ENCODE data around the gene SHANK2. TPM values are rescaled to one million over a fixed set of nuclear protein-coding genes. Genes with fewer than 3 reads are reported as not detected.
"Not testable (repeated sequence)": the region's sequence is repeated elsewhere in the genome, so short reads cannot be mapped to it uniquely, and the experiment has no call there.

The SHANK2 gene
- polyA plus RNA-seq, 3 donors = not detected

- Mint-ChIP-seq H3K27me3 (ENCODE audit: low read depth in 3 of 3) (peaks cover 2 to 5% (median 4%) of the 10 kb centered on the region in 3 donors), H3K9me3 (peaks cover 0 to 5% (median 0%) of the 10 kb centered on the region in 7 donors), H3K4me3 (no peak overlapping the region), H3K36me3 (no peaks in the 10 kb centered on the region), H3K4me1 (peaks cover 1% of the 10 kb centered on the region), H3K27ac (no peak overlapping the region)
- Histone ChIP-seq H3K27me3 (ENCODE audit: control insufficient read depth in 2 of 2, insufficient read depth in 2 of 2, low read length in 2 of 2) (peaks cover 0 to 2% of the 10 kb centered on the region in 2 donors), H3K27ac (ENCODE audit: low read depth in 1 of 2, low read length in 2 of 2) (no peak overlapping the region), H3K4me1 (ENCODE audit: control insufficient read depth in 1 of 2, insufficient read depth in 2 of 2, low read length in 2 of 2) (no peaks in the 10 kb centered on the region), H3K36me3 (replicated peaks in 1 of 2; ENCODE audit: control insufficient read depth in 1 of 2, insufficient read depth in 2 of 2, low read length in 2 of 2) (no peaks in the 10 kb centered on the region), H3K4me3 (replicated peaks in 1 of 3; ENCODE audit: low read depth in 2 of 3, low read length in 3 of 3) (no peak overlapping the region), H3K9ac (ENCODE audit: insufficient read depth, low read length, poor library complexity, severe bottlenecking) (no peak overlapping the region), H2AFZ (ENCODE audit: insufficient read depth, low read depth, low read length, poor library complexity, severe bottlenecking) (no peak overlapping the region), H3K9me3 (replicated peaks in 1 of 2; ENCODE audit: control insufficient read depth in 1 of 2, insufficient read depth in 1 of 2, low read length in 2 of 2) (no peaks in the 10 kb centered on the region), H4K20me1 (ENCODE audit: insufficient read depth, low read length) (no peaks in the 10 kb centered on the region), H3K4me2 (replicated peaks; ENCODE audit: extremely low read depth, low read length, poor library complexity, severe bottlenecking) (no peak overlapping the region), H3K79me2 (ENCODE audit: insufficient read depth, low read length) (no peaks in the 10 kb centered on the region)
- intact Hi-C loops (cut with micrococcal nuclease) = no loop called here
- 78% methylated on average over 8 of the region's 8 CpGs for whole genome bisulfite sequencing (ENCODE audit: insufficient coverage)
- TF ChIP-seq CTCF (IDR thresholded peaks at IDR 0.05) = no peak
- DNase-seq = no peak
These were observed 16.7 kb downstream of the SHANK2 start for GRCh38 chr11:71235719-71236118.

DNA sequence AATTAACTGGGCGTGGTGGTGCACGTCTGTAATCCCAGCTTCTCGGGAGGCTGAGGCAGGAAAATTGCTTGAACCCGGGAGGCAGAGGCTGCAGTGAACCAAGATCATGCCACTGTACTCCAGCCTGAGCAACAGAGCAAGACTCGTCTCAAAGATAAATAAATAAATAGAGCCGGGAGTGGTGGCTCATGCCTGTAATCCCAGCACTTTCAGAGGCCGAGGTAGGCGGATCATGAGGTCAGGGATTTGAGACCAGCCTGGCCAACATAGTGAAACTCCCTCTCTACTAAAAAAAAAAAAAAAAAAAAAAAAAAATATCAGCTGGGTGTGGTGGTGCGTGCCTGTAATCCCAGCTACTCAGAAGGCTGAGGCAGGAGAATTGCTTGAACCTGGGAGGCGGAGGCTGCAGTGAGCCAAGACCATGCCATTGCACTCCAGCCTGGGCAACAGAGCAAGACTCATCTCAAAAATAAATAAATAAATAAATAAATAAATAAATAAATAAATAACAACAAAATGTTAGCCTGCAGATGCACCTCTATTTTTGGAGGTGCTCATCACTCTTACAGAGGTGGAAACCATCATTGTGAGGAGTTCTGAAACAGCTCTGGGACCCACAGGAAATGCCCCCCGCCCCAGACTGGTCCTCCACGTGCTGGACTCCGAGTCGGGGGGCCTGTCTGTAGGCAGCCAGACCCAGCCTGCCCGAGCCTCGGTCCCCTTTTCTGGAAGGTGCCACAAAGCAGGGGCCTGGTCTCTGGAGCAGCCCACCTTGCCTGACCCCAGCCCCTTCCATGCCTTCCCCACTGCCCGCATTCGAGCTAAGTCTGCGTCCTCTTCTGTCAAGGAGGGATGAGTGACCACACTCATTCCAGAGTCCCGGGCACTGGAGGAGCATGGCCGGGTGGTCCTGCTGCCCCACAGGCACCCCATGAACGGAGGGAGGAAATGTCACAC lies 18.2 kb downstream of the SHANK2 start:
- H3K4me1 ChIP-seq (ENCODE audit: control insufficient read depth in 1 of 2, insufficient read depth in 2 of 2, low read length in 2 of 2); H3K36me3 Mint-ChIP-seq; H3K27me3 Mint-ChIP-seq (ENCODE audit: low read depth in 3 of 3); DNase-seq; H3K4me1 Mint-ChIP-seq; H3K4me3 ChIP-seq (replicated peaks in 1 of 3; ENCODE audit: low read depth in 2 of 3, low read length in 3 of 3); H3K9me3 ChIP-seq (replicated peaks in 1 of 2; ENCODE audit: control insufficient read depth in 1 of 2, insufficient read depth in 1 of 2, low read length in 2 of 2); H3K4me2 ChIP-seq (replicated peaks; ENCODE audit: extremely low read depth, low read length, poor library complexity, severe bottlenecking); H4K20me1 ChIP-seq (ENCODE audit: insufficient read depth, low read length); H3K27ac ChIP-seq (ENCODE audit: low read depth in 1 of 2, low read length in 2 of 2); H3K79me2 ChIP-seq (ENCODE audit: insufficient read depth, low read length); H3K4me3 Mint-ChIP-seq; H2AFZ ChIP-seq (ENCODE audit: insufficient read depth, low read depth, low read length, poor library complexity, severe bottlenecking); H3K27me3 ChIP-seq (ENCODE audit: control insufficient read depth in 2 of 2, insufficient read depth in 2 of 2, low read length in 2 of 2); H3K27ac Mint-ChIP-seq; H3K36me3 ChIP-seq (replicated peaks in 1 of 2; ENCODE audit: control insufficient read depth in 1 of 2, insufficient read depth in 2 of 2, low read length in 2 of 2); intact Hi-C loops (cut with micrococcal nuclease); H3K9ac ChIP-seq (ENCODE audit: insufficient read depth, low read length, poor library complexity, severe bottlenecking): not testable (repeated sequence)
- 89% methylated on average over 16 of the region's 22 CpGs for WGBS (ENCODE audit: insufficient coverage)
- peaks cover 0 to 11% (median 2%) of the 10 kb centered on the region in 7 donors for H3K9me3 Mint-ChIP-seq
